Bronchial epithelial cell (primary cell): ENCODE measurements around the gene STK38. TPM values are rescaled to one million over a fixed set of nuclear protein-coding genes. Genes with fewer than 3 reads are reported as not detected.

Experiments
- DNase-seq: peaks from one replicate; pipeline ENCODE4 v3.0.0-alpha.2; 2010; ENCODE audit warnings: low read depth
- FAIRE-seq: peaks from 2 replicates; lab custom pipeline; 2011; peaks lifted over from hg19 to GRCh38; lab: Jason Lieb, UNC
- H3K27me3 ChIP-seq: 2 replicates; pipeline ENCODE4 v1.5.1; 2011; ENCODE audit warnings: low read length; ENCODE audit not compliant: control insufficient read depth, insufficient read depth
- H3K36me3 ChIP-seq: 2 replicates; pipeline ENCODE4 v1.5.1; 2011; ENCODE audit warnings: low read length; ENCODE audit not compliant: control insufficient read depth, insufficient read depth
- H3K4me3 ChIP-seq: 2 replicates; pipeline ENCODE4 v1.5.1; 2011; ENCODE audit warnings: mild to moderate bottlenecking, low read depth, low read length, control low read depth
- total RNA-seq: library from RNA; depleted of rRNA; stranded (reverse); fragments of >200 nt; gene quantifications from 2 replicates; pipeline ENCODE4 v1.2.1, GENCODE V29; 2014
- TF ChIP-seq, protein P1 (sequence below): IDR thresholded peaks from 2 replicates; pipeline ENCODE4 v1.5.1; 2011; ENCODE audit warnings: mild to moderate bottlenecking, moderate library complexity, low read length, control low read depth, inconsistent platforms; ENCODE audit not compliant: insufficient read depth, severe bottlenecking

Gene STK38
- total RNA-seq, 1 donor from 2014 or later: 13.7 TPM

DNA sequence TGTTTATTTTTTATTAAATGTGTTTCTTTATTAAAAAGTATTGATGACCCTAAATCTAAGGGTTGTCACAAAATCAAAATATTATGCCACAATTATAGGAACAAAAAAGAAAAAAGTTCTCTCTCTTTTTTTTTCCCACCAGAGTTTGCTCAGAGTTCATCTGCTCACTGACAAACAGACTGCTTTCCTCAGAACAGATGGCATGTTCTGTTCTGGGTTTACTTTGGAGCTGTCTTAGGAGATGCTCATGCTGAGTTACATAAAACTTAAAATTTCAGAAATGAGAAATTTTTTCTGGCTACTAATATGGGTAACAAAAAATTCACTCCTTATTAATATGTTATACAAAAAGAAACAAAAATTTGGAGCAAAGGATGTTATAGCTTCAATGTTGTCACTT, 30.3 kb downstream of the STK38 start:
- H3K27me3 ChIP-seq: no peaks in the 10 kb centered on the region
- TF ChIP-seq, protein P1, sequence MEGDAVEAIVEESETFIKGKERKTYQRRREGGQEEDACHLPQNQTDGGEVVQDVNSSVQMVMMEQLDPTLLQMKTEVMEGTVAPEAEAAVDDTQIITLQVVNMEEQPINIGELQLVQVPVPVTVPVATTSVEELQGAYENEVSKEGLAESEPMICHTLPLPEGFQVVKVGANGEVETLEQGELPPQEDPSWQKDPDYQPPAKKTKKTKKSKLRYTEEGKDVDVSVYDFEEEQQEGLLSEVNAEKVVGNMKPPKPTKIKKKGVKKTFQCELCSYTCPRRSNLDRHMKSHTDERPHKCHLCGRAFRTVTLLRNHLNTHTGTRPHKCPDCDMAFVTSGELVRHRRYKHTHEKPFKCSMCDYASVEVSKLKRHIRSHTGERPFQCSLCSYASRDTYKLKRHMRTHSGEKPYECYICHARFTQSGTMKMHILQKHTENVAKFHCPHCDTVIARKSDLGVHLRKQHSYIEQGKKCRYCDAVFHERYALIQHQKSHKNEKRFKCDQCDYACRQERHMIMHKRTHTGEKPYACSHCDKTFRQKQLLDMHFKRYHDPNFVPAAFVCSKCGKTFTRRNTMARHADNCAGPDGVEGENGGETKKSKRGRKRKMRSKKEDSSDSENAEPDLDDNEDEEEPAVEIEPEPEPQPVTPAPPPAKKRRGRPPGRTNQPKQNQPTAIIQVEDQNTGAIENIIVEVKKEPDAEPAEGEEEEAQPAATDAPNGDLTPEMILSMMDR: no peak
- no peak overlapping the region for H3K4me3 ChIP-seq
- DNase-seq (no peak), FAIRE-seq (no peak)
- H3K36me3 ChIP-seq: peaks cover 2% of the 10 kb centered on the region

DNA sequence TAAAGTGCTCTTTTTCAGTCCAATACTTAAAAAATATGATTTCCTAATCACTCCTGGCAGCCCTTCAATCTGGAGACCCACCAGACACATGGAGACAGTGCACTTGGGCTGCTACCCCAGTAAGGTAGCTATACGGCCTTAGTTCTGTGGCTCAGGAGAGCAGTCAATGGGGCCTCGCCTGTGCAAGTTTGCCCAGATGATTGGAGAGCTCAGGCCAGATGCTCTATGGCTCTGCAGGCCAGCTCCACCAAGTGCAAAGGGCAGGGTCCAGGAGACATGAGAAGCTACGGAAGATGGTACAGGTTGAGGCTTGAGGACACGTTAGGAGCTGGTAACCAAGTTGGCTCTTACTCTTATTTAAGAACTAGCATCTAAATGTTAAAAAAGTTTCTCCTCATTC, 30.7 kb downstream of the STK38 start:
- no peaks in the 10 kb centered on the region for H3K27me3 ChIP-seq
- TF ChIP-seq, protein P1: no peak
- no peak for DNase-seq
- no peak for FAIRE-seq
- H3K4me3 ChIP-seq: no peak overlapping the region
- H3K36me3 ChIP-seq: peaks cover 2% of the 10 kb centered on the region

DNA sequence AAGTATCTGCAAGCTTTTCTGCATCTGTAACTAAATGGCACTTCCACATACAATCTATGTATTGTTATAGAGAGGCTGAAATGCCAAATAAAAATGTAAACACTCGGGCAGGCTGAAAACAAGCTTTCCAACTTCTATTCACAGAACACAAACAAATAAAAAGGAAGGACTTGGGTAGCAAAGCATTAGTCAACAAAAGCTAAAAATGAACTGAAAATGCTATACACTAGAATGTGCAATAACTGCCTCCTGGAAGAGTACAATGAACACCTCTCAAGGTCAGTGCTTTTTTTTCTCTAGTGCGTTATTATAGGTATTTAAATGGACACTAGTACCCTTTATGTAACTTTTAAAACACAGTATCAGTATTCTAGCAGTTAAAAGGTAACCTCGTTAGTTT, 31.4 kb downstream of the STK38 start:
- TF ChIP-seq, protein P1: no peak
- Histone ChIP-seq H3K36me3 (peaks cover 2% of the 10 kb centered on the region), H3K4me3 (no peak overlapping the region), H3K27me3 (no peaks in the 10 kb centered on the region)
- DNase-seq (peak; percentile 42), FAIRE-seq (no peak)

DNA sequence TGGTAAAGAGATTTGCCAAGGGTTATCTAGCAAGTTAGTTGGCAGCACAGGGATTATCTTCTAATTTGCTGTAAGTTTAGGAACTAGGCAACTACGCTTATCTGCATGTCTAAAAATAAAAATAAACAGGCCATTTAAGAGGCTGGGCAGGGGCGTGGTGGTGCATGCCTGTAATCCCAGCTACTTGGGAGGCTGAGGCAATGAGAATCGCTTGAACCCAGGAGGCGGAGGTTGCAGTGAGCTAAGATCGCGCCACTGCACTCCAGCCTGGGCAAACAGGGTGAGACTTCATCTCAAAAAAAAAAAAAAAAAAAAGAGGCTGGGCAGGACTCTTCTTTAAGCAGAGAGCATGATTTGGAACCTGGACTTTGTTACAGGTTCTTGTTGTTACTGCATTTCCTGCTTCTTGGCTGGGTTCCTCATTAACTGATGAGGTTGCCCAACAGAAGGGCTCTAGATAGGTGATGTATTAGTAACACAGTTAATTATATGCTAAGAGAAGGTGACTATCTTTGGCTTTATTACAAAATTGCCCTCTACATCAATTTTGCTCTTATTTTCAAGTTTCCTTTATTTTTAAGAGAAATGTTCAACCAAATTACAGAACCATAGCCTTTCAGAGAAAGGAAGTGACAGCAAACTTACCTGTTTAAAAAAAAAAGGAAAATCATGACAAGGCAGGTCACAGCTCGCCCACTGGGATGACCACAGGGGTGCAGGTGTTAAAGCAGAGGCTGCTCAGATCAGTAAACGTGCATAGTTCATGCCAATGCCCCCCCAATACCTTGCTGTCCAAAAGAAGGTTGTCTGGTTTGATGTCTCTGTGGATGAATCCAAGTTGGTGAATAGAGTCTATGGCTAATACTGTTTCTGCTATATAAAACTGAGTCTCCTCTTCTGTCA, 32.5 kb downstream of the STK38 start:
- TF ChIP-seq, protein P1: no peak
- DNase-seq: peak; percentile 69
- Histone ChIP-seq H3K36me3 (peaks cover 7% of the 10 kb centered on the region), H3K4me3 (no peak overlapping the region), H3K27me3 (no peaks in the 10 kb centered on the region)
- FAIRE-seq: no peak

DNA sequence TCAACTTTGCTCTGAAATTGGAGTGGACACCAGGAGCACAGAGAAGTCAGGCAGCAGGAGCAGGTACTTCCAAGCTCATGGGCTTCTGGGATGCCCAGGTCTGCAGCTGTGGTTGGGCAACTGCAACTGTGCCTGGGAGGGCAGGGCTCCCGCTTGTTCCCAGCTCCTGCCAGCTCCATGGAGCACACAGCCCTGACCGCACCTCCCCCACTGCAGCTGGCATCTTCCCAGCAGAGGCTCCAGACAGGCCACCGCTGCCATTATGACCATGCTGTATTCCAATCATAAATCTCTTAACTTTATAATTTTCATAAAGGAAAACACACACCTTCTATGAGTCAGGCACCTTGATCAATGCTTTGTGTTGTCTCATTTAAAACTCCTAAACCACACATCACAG, 36.9 kb downstream of the STK38 start:
- H3K4me3 ChIP-seq: no peak overlapping the region
- DNase-seq (no peak), FAIRE-seq (no peak)
- no peaks in the 10 kb centered on the region for H3K27me3 ChIP-seq
- TF ChIP-seq, protein P1: no peak
- H3K36me3 ChIP-seq: peaks cover 9% of the 10 kb centered on the region

DNA sequence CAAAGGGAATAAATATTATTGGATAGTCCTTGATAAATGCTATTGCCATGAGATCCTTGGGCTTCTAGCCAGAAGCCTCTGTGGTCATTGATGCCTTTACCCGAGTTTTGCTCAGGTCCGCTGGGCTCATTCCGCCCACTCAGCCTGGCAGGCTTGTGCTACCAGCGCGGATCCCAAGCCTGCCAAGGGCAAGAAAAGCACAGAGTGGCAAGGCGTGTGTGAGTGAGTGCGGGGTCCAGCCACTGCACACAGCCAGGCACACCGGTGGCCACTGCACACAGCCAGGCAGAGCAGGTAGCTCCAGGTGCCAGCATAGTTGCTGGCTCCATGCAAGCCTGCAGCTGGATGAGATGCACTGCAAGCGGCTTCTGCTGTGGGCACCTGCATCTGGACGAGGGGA, 38.7 kb downstream of the STK38 start:
- Histone ChIP-seq H3K27me3 (no peaks in the 10 kb centered on the region), H3K36me3 (peaks cover 10% of the 10 kb centered on the region), H3K4me3 (no peak overlapping the region)
- TF ChIP-seq, protein P1: no peak
- DNase-seq: no peak
- no peak for FAIRE-seq
